Stimulated activated CD8-positive, alpha-beta memory T cell treated with anti-CD3 and anti-CD28 coated beads, Interleukin-15, amount 100 ng/mL, for 4 hours (primary cell): ENCODE data around the gene AP3B1.

Source experiments
- DNase-seq, 2 donors: peaks; one replicate each; pipeline ENCODE4 v3.0.0-alpha.2; 2020; ENCODE audit warnings: low read depth in 2 of 2

The AP3B1 gene

DNA sequence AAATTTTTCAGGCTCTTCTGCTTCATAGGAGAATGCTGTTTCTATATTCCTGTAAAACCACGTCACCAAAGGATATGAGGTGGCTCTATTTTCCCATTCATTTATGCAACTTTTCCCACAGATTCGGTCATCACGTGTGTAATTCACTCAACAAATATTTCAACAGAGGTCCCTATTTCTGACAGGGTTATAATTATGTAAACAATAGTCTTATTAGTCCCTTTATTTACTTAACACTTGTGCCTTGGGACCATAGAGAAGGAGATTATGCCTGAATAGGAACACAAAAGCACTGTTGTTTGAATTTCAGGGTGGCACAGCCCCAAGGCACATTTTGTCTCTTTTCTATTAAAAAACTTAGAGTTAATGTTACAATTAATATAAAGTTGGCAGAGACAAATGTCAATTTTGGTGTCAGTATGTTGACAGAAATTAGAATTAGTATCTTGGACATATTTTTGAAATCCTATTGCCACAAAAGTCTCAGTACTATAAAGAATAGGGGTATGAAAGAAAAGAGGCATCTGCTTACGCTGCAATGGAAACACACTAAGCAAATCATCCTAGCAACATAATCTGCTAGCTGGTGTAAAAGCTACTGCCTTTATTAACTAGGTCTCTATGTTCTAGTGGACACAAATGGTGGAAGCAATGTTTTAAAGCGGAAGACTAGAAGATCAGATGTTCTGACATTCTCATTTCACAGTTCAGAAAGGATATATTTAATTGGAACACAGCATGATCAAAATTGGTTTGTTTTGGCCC is 289.3 kb downstream of the AP3B1 start:
- DNase-seq, result no peak

DNA sequence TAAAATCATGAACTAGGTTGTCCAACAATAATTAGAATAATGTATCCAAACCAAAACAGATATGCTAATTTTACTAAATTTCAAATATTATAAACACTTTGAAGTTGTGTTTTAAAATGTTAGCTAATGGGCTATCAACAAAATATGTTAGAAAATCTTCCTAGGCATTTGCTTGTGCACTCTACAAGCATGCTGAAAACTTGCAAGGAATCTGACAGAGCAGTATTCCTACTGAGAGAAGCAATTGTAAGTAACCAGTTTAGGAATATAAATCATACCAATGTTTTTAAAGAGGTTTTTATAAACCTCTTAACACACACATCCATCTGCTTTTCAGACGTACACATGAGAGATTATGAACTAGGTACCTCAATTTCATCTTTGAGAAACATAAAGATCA is 289.9 kb downstream of the AP3B1 start:
- no peak for DNase-seq

DNA sequence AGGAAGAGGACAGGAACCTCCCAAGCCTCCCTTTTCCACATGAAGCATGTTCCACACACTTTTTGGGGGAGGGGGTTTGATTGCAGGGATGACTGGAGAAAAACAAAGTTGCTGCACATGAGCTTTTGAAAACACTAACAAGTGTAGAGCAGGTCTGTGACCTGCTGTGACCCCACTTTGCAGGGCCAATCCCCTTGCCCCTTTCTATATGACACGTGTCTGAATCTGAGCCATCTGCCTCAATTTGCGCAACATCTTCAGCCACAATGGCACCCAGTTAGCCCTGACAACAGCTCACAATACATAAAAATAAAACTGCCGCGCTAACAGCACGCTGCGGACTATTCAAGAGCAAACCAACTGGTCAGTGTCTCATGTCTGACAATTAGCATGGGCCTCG is 290.6 kb downstream of the AP3B1 start:
- no peak for DNase-seq

DNA sequence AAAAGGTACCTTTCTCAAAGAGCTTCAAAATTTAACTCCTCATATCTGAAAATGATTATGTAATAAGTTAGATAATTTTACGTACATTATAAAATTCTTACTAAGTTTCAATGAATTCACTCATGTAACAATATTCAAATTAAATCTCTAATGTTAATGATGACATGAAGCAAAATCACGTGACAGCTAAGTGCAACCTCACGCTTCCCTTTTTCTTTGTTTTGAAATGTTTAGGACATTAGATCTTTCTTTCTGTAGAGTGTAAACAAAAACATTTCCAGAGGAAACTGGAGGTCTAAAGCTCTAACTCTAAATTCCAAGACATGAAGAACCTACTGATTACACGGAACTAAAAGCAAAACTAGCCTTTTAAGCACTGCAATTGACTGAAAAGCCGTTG is 291.0 kb downstream of the AP3B1 start:
- no peak for DNase-seq

DNA sequence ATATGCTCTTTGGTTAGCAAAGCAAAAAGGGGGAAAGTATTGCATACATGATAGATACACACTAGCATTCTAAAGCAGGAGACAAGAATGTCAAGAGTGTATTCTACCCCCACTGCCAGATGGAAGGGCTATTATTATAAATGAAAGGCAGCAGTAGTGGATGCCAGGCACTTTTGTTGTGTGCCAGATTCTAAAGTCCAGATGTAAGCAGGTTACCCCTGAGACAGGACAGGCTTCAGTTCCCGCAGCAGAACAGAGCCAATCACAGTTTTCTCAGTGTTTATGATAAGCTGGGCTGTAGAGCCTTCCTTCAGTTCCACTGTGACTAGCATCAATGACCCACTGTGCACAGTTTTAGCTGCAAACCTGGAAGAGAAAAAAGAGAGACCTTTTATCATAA is 291.8 kb downstream of the AP3B1 start:
- DNase-seq, result no peak

DNA sequence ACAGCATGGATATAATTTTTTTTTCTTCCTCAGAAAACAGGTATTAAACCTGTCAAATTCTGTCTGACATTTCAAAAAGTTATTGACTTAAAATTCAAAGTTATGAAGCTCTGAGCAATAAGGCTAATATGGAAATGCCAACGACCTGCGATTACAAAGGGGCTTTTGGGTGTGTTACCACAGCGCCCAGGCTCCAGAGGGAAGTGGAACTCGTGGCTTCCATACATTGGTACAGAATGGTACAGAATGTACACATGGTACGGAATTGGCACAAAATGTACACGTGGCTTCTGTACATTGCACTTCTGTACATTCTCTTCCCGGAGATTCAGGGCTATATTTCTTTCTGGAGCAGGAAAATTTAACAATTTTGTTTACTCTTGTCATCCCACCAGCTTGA is 293.3 kb downstream of the AP3B1 start:
- no peak for DNase-seq

DNA sequence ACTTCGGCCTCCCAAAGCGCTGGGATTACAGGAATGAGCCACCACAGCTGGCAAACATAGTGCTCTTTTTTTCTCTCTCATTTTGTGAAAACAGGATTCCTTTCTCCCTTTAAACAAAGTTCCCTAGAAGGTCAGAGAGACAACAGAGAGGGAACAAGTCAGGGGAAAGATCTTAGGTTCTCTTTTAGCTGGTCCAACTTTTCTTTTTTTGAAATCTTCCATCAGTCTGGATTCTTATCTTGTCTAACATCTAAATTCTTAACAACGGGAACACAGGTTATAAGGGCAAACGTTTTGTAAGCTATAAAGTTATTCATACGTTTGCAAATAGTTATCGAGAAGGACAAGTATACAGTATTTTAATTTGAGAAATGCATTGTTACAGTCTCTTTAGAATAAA is 294.3 kb downstream of the AP3B1 start:
- DNase-seq, result no peak

DNA sequence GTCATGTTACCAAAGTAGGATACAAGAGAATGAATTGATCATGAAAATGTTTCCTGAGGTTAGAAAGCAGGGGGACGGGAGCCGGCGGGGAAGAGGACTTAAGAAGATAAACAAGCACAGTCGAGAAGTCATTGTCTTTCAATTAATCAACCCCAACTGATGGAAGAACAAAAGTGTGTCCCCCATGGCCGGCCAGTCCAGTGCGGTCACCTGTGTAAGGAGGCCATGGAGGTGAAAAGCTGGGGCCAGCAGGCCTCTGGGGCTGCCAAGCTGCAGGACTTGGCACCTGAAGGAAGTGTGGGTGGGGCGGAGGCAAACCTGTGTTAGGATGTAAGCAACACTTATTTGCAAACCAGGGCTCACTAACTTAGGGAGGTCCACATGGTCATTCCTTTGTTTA is 295.1 kb downstream of the AP3B1 start:
- DNase-seq, result no peak

DNA sequence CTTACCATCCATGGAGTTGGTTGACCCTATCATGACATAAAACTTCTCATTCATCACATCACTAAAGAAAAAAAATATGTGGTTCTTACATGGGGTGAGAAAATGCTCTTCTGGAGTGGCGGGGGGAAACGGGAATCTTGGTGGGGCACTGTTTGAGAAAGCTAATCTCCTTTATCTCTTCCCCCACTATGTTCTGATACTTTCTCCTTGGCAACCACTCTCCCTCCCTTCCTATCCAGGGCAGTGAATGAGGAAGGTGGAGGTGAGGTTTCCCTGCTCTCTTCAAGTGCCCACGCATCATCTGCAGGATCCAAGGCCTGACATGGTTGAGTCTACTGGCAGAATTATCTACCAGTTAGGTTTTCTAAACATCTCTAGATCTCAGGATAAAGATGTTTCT is 297.6 kb downstream of the AP3B1 start:
- DNase-seq, result no peak

- no peak for DNase-seq
Observed at GRCh38 chr5:77995793-77996409, 298.6 kb downstream of the AP3B1 start.

GRCh38 chr5:77994943-77995342 is 299.6 kb downstream of the AP3B1 start:
- DNase-seq, result no peak

DNA sequence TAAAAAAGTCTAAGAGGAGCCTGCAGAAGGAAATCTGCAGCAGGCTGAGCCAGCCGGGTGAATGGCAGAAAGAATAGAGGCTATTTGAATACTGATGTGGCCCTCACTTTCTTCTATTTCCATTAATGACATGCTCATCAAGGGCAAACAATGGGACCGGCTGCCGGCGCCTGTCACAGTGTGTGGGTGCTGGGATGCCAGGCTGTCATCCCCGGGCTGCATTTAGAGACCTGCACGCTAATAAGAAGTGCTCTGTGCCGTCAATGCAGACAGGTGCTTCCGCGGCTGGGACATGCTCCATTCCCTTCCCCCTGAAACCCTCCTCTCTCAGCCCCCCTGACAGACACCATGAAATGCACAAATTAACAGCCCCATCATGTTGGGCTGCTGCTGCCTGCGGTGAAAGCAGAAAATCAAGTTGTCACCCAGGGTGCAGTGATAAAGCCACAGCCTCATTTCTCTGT is 300.6 kb downstream of the AP3B1 start:
- no peak for DNase-seq

DNA sequence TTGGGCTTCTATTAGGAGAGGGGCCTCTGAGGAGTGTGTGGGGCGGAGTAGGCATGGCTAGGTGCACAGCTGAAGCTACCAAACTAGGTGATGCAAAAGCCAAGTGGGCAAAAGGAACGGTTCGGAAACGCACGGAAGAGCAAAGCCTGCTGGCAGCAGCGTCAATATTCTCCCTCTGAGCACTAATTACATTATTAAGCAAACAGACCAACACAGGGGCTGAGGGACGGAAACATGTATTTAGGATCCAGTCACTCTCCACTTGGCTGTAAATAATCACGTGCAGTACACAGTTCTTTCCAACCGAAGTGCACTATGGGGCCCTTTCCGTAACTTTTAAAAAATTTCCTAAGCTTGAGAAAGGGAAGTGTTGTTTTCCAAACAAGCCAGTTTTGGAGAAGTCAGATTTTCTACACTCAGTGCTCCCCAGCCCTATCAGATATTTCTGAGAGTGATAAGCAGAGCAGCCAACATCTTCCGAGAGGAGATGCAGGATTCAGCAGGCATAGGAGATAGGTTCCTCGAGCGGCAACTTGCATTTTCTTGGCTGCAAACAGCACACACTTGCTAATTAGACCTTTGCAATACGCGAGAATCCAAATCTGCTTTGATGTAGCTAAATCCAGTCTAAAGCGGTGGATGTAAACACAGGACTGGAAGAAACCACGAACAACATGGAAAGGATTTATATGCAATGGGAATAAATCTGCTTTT is 301.2 kb downstream of the AP3B1 start:
- no peak for DNase-seq

GRCh38 chr5:77991084-77991483 is 303.4 kb downstream of the AP3B1 start:
- DNase-seq, result no peak

- no peak for DNase-seq
Observed at GRCh38 chr5:77990020-77990419, 304.5 kb downstream of the AP3B1 start.

DNA sequence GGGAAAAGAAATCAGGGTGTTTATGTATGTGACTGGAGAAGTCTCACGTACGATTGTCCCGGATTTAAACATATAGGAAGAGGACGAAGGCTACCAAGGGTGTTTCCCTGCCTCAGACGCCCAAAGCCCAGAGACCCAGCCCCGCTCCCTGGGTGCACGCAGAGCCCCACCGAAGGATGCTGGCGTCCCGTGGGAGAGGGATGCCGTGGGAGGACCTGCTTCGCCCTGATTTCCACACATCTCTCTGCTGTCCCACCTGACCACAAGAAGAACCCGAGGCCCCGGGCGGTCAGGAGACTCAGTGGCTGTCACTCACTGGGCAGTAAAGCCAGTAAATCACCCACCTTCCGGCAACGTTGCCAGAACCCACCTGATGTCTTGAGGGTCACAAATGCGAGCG is 306.5 kb downstream of the AP3B1 start:
- DNase-seq, result no peak

DNA sequence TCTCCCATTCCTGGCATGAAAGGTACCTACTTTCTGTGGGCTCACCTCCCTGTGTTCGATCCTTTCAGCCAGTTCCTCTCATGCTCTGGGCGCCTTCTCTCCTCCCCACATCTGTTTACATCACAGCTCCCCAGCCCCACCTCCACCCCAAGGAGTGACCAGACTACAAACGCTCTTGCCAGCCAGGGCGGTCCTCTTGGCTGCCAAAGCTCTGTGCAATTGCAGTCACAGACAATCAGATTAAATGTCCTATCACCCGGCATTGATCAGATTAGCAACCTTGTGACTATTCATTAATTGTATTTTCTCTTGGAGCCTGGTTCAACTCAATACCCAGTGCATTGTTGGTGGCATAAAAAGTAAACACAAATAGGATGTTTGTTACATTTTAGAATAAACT is 307.2 kb downstream of the AP3B1 start:
- no peak for DNase-seq

- no peak for DNase-seq
Observed at GRCh38 chr5:77986261-77986660, 308.2 kb downstream of the AP3B1 start.

DNA sequence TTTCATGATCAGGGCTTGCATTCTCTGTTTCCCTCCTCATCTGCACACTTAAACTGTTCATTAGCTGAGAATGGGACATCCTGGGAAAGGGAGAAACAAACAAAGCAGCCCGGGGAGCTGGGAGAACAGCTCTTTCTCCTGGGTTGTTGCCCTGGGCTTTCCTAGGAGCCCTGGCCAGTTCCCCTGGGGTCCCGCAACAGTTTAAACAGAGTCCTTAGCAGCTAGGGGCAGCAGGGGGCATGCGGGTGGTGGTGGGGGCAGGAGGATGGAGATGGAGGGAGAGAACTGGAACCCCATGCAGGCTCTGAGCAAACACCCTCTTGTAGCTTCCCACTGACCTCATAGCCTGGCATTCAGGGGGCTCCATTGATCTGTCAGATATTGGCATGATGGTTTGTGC is 309.3 kb downstream of the AP3B1 start:
- DNase-seq, result no peak

DNA sequence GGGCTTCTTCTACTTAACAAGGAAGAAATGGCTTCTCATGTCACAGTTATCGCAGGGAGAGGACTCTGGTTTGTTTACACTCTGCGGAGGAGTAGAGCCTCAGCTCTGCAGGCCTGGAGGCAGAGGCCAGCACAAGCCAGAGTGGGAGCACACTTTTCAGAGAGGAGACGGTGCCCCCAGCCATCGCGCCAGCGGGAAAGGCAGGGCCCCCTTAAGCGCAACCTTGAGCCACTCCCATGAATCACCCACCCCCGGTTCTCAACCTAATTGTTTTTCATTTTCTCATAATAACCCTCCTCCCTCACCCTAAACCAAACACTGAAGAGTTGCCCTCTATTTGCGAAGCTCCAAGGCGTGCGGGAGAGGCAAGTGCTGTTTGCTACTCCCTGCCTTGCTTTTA is 309.9 kb downstream of the AP3B1 start:
- DNase-seq, result no peak

GRCh38 chr5:77983482-77984199 is 310.9 kb downstream of the AP3B1 start:
- DNase-seq, result no peak

GRCh38 chr5:77981820-77982219 is 312.7 kb downstream of the AP3B1 start:
- DNase-seq, result no peak
